AG09319 (cell line): ENCODE data around the gene HMGB4.

Experiments used
- DNase-seq: peaks from one replicate; pipeline ENCODE4 v3.0.0-alpha.2; 2010; ENCODE audit warnings: low read depth; ENCODE audit errors: extremely low read depth
- TF ChIP-seq, protein P1 (sequence below): IDR thresholded peaks from 2 replicates; pipeline ENCODE4 v1.5.1; 2011; ENCODE audit warnings: low read depth, mild to moderate bottlenecking, inconsistent platforms, low read length, moderate library complexity

Gene HMGB4

DNA sequence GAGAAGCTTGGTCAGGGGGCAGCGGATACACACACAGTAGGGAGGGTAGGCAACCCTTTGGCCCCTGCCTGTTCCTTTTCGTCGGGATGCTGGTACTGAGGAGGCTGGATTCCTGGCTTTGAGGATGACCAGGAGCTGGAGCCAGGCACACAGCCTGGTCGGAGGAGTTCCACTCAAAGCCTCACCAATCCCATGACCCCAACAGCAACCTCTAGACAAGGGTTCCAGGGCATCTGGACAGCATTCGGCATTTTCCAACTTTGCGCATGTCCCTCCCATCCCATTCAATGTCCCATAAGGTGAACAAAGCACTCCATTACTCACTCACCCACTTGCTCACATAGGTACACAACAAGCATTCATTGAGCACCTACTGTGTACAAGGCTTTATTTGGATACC is 42.6 kb upstream of the HMGB4 start:
- TF ChIP-seq, protein P1, sequence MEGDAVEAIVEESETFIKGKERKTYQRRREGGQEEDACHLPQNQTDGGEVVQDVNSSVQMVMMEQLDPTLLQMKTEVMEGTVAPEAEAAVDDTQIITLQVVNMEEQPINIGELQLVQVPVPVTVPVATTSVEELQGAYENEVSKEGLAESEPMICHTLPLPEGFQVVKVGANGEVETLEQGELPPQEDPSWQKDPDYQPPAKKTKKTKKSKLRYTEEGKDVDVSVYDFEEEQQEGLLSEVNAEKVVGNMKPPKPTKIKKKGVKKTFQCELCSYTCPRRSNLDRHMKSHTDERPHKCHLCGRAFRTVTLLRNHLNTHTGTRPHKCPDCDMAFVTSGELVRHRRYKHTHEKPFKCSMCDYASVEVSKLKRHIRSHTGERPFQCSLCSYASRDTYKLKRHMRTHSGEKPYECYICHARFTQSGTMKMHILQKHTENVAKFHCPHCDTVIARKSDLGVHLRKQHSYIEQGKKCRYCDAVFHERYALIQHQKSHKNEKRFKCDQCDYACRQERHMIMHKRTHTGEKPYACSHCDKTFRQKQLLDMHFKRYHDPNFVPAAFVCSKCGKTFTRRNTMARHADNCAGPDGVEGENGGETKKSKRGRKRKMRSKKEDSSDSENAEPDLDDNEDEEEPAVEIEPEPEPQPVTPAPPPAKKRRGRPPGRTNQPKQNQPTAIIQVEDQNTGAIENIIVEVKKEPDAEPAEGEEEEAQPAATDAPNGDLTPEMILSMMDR, result no peak
- no peak for DNase-seq

DNA sequence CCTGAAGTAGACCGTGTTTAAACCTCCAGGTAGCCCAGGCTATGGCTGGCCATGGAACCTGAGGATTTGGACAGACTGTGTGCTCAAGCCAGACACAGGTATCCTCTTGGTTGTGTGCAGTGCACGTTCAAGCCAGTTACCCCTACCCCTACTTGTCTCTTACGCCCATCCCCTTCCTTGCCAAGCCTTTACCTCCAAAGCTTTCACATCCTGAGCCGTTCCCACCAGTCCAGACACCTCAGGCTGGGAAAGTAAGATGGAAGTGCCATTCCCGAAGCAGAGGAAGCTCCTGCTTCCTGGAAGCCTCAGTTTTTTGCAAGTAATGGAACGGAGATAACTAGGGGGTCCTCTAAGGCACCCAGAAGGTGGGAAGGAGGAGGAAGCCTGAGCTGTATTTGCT is 41.5 kb upstream of the HMGB4 start:
- TF ChIP-seq, protein P1, result no peak
- no peak for DNase-seq

DNA sequence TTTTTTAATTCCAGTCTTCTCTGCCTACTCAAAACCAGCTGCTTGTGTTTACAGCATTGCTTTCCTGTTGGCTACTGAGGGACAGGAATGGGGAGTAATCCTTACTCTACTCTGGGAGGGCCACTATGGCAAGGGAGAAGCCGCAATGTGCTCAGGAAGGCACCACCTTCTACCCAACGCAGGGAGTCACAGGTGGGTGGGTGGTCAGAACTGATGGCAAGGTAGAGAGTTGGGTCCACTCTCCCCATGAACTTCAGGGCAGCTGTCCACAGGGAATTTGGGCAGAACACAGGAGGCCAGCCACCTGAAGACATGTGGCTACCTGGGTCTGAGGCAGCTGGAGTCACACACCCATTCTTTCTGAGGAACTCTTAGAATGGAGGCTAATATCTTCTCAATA is 40.5 kb upstream of the HMGB4 start:
- TF ChIP-seq, protein P1, result no peak
- no peak for DNase-seq

DNA sequence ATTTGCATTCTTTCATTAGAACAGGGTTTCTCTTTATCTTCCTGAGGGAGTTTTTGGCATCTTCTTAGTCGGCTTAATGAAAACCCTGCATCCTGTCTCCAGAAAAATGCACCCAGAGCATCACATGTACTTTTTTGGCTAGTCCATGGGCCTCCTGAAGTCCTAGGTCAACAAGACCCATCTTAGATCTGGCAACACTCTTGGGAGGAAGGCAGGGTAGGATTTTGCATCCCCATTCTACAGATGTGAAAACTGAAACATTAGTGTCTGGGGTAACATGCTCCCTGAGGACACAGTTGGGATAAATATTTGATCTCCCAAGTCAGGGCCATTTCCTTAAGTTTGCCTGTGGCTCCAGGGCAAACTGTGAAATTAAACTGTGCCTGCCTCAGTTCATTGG is 40.0 kb upstream of the HMGB4 start:
- TF ChIP-seq, protein P1, result no peak
- no peak for DNase-seq

DNA sequence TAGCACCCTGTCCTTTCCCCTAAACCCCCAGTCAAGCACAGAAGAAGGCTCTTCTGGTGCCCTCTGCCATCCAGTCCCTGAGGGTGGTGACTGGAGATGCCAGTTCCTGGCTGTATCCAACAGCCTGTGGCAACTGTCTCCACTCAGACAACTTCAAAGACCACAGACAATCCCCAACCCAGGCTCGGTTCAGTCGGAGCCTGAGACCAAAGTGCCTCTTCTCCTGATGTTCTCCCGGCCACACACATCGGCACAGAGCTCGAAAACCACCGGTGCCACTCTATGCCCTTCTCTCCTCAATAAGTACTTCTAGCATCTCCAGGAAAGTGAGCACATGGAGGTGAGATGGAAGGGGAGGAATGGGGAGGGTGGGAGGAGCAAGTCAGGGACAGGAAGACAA is 39.6 kb upstream of the HMGB4 start:
- DNase-seq, result no peak
- TF ChIP-seq, protein P1, result no peak

DNA sequence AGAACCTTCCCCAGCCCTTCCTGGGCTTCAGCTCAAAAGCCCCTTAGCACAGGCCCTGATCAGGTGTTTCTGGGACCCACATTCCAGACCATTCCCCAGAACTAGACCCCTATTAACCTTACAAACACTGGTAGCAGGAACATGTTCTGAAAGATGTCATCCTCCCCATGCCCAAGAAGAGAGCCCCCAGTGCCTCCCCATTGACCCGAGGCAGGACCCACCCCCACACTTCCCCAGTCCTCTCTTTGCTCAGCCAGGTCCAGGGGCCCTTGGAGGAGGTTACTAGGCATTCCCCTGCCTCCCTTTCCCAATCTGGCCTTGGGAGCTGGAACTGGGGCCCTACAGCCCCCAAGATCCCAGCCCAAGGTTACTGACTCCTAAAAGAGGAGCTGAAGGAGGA is 38.9 kb upstream of the HMGB4 start:
- no peak for DNase-seq
- TF ChIP-seq, protein P1, result no peak

DNA sequence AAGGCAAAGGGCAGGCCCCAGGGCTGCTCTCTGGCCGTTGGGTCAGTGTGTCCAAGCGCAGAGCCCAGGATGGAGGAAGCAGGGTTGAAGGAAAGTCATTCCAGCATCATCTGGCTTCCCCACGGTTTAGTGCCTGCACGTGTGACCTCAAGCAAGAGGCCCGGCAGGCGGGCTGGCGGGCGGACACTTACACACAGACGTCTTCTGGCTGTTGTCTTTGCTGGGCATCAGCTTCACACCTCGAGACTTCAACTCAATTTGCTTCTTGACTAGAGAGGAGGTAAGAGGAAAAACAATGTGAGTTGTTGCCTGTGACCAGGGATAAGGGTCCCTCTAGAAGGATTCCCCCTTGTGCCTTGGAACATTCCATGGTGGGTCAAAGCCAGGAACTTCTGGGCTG is 38.4 kb upstream of the HMGB4 start:
- DNase-seq, result no peak
- TF ChIP-seq, protein P1, result no peak
